K562 (cell line): ENCODE measurements around the gene PCDHGA5.
"Not testable (repeated sequence)": the region's sequence is repeated elsewhere in the genome, so short reads cannot be mapped to it uniquely, and the experiment has no call there.

Experiments
- EGR1 ChIP-seq: fragments of 450-650 bp; conservative IDR thresholded peaks from 2 replicates; pipeline ENCODE4 v1.6.1; 2017; ENCODE audit warnings: mild to moderate bottlenecking
- EZH2 ChIP-seq: IDR thresholded peaks from 2 replicates; pipeline ENCODE4 v1.6.1; 2012; ENCODE audit warnings: low read depth, mild to moderate bottlenecking, inconsistent platforms, low read length, borderline replicate concordance
- ZFP30 ChIP-seq: fragments of 250-450 bp; sonication (Bioruptor Pico); IDR thresholded peaks from 2 replicates; pipeline ENCODE4 v1.8.0; 2022; ENCODE audit warnings: moderate library complexity, mild to moderate bottlenecking, inconsistent platforms, borderline replicate concordance
- TF ChIP-seq, protein P1 (sequence below), 3 experiments: IDR thresholded peaks in 2 of 3; conservative IDR thresholded peaks in 1 of 3; 2 replicates each; pipeline ENCODE4 v1.5.1; 2011 to 2012; ENCODE audit warnings: low read length in 3 of 3, mild to moderate bottlenecking in 3 of 3, control low read depth in 2 of 3, improper control_type of control experiment in 1 of 3, inconsistent platforms in 1 of 3, low read depth in 1 of 3, mixed read lengths in 1 of 3, moderate library complexity in 1 of 3; ENCODE audit not compliant: insufficient read depth in 2 of 3
- TF ChIP-seq, protein P2 (sequence below): sonication (generic); formaldehyde crosslinking; IDR thresholded peaks from 2 replicates; pipeline ENCODE4 v1.8.1; 2023; ENCODE audit warnings: mild to moderate bottlenecking, missing genetic modification reagents

DNA sequence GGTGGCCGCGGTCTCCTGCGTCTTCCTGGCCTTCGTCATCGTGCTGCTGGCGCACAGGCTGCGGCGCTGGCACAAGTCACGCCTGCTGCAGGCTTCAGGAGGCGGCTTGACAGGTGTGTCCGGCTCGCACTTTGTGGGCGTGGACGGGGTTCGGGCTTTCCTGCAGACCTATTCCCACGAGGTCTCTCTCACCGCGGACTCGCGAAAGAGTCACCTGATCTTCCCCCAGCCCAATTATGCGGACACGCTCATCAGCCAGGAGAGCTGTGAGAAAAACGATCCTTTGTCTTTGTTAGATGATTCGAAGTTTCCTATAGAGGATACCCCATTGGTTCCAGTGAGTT, 51.3 kb downstream of the PCDHGA5 start:
- TF ChIP-seq, protein P1, sequence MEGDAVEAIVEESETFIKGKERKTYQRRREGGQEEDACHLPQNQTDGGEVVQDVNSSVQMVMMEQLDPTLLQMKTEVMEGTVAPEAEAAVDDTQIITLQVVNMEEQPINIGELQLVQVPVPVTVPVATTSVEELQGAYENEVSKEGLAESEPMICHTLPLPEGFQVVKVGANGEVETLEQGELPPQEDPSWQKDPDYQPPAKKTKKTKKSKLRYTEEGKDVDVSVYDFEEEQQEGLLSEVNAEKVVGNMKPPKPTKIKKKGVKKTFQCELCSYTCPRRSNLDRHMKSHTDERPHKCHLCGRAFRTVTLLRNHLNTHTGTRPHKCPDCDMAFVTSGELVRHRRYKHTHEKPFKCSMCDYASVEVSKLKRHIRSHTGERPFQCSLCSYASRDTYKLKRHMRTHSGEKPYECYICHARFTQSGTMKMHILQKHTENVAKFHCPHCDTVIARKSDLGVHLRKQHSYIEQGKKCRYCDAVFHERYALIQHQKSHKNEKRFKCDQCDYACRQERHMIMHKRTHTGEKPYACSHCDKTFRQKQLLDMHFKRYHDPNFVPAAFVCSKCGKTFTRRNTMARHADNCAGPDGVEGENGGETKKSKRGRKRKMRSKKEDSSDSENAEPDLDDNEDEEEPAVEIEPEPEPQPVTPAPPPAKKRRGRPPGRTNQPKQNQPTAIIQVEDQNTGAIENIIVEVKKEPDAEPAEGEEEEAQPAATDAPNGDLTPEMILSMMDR (IDR thresholded peaks at IDR 0.05 in 2 of 3, conservative IDR thresholded peaks at IDR 0.05 in 1 of 3; ENCODE audit: insufficient read depth in 2 of 3, low read depth in 1 of 3, low read length in 3 of 3): not testable (repeated sequence)
- TF ChIP-seq EZH2; ZFP30 (CRISPR knock-in tag); EGR1: not testable (repeated sequence)
- TF ChIP-seq, protein P2, sequence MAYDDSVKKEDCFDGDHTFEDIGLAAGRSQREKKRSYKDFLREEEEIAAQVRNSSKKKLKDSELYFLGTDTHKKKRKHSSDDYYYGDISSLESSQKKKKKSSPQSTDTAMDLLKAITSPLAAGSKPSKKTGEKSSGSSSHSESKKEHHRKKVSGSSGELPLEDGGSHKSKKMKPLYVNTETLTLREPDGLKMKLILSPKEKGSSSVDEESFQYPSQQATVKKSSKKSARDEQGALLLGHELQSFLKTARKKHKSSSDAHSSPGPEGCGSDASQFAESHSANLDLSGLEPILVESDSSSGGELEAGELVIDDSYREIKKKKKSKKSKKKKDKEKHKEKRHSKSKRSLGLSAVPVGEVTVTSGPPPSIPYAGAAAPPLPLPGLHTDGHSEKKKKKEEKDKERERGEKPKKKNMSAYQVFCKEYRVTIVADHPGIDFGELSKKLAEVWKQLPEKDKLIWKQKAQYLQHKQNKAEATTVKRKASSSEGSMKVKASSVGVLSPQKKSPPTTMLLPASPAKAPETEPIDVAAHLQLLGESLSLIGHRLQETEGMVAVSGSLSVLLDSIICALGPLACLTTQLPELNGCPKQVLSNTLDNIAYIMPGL: not testable (repeated sequence)
